GM18868 (cell line): ENCODE measurements around the gene HDDC3.

Source experiments
- ATAC-seq: cut with Tn5 transposase; IDR thresholded peaks from one replicate; pipeline ENCODE4 v1.9.1; 2021; ENCODE audit warnings: mild to moderate bottlenecking, moderate library complexity; ENCODE audit not compliant: unreplicated experiment

Gene HDDC3

GRCh38 chr15:90931828-90932659, at the start of gene HDDC3:
Gene HDDC3 (minus strand): TSS chr15:90932549. CDS start chr15:90932540, 9 bp downstream.
- peak; percentile 54 for ATAC-seq

GRCh38 chr15:90982135-90982534, 49.8 kb upstream of the HDDC3 start:
- ATAC-seq = peak; percentile 55

- ATAC-seq = peak; percentile 86
Observed at GRCh38 chr15:90981681-90982080, 49.3 kb upstream of the HDDC3 start.

- no peak for ATAC-seq
Observed at GRCh38 chr15:90979582-90979981, 47.2 kb upstream of the HDDC3 start.

GRCh38 chr15:90974216-90974615, 41.9 kb upstream of the HDDC3 start:
- no peak for ATAC-seq

- no peak for ATAC-seq
Observed at GRCh38 chr15:90972133-90972532, 39.8 kb upstream of the HDDC3 start.

GRCh38 chr15:90970274-90970673, 37.9 kb upstream of the HDDC3 start:
- ATAC-seq = no peak

GRCh38 chr15:90968434-90968833, 36.1 kb upstream of the HDDC3 start:
- ATAC-seq = no peak

GRCh38 chr15:90967206-90967605, 34.9 kb upstream of the HDDC3 start:
- ATAC-seq = no peak

- no peak for ATAC-seq
Observed at GRCh38 chr15:90966262-90966661, 33.9 kb upstream of the HDDC3 start.

GRCh38 chr15:90962021-90962420, 29.7 kb upstream of the HDDC3 start:
- no peak for ATAC-seq

GRCh38 chr15:90960298-90961091, 28.1 kb upstream of the HDDC3 start:
- ATAC-seq = no peak

- no peak for ATAC-seq
Observed at GRCh38 chr15:90959894-90960293, 27.5 kb upstream of the HDDC3 start.

GRCh38 chr15:90959028-90959595, 26.8 kb upstream of the HDDC3 start:
- ATAC-seq = no peak

GRCh38 chr15:90957791-90958190, 25.4 kb upstream of the HDDC3 start:
- ATAC-seq = no peak

- no peak for ATAC-seq
Observed at GRCh38 chr15:90957031-90957790, 24.9 kb upstream of the HDDC3 start.

GRCh38 chr15:90956274-90957030, 24.1 kb upstream of the HDDC3 start:
- ATAC-seq = no peak

GRCh38 chr15:90955624-90956273, 23.4 kb upstream of the HDDC3 start:
- ATAC-seq = no peak

GRCh38 chr15:90954712-90955623, 22.6 kb upstream of the HDDC3 start, which contains the start of gene RCCD1:
Gene RCCD1 (plus strand): TSS chr15:90954884. CDS start chr15:90956735, 1,851 bp downstream.
- ATAC-seq = peak; percentile 95
